ENCODE measurements around the gene TMEM184A.

DNA sequence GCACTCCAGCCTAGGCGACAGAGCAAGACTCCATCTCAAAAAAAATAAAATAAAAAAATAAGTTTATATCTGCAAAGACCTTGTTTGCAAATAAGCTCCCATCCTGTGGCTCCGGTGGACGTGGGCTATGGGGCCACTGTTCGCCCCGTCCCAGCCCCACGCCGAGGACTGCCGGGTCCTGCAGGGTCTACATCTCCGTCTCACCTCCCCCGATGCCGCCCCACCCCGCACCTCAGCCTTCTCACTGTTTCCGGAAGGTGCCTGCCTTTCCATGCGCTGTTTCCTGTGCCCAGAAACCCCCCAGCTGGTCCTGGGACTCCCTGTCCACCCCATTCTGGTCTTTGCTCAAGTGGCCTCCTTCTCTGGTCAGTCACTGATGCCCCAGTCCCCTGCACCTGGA is 46.8 kb downstream of the TMEM184A start:
- no peak for TF ChIP-seq EZH2 (IDR thresholded peaks at IDR 0.05; ENCODE audit: insufficient read depth, poor library complexity, severe bottlenecking)
- no peak for TF ChIP-seq EZH2phosphoT487 (IDR thresholded peaks at IDR 0.05; ENCODE audit: insufficient read depth, low read depth)

Measured in GM23248 (cell line).